Measurements from ENCODE around the gene TFEC. TPM values are rescaled to one million over a fixed set of nuclear protein-coding genes. Genes with fewer than 3 reads are reported as not detected.

Gene TFEC
- total RNA-seq, 1 donor: 0.36 TPM

DNA sequence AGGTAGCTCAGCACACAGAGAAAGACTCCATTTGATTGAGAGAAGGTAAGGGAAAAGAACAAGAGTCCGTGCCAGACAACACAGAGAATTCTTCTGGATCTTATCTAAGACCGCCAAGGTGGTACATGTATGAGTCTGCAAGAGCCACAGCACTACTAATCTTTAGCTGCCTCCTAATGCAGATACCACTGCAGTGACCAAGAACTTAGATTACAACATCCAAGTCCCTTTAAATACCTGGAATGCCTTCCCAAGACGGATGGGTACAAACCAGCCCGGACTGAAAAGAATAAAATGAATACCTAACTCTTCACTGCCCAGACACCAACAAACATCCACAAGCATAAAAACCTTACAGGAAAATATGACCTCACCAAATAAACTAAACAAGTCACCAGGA, 33.3 kb downstream of the TFEC start:
- TF ChIP-seq, protein P1, sequence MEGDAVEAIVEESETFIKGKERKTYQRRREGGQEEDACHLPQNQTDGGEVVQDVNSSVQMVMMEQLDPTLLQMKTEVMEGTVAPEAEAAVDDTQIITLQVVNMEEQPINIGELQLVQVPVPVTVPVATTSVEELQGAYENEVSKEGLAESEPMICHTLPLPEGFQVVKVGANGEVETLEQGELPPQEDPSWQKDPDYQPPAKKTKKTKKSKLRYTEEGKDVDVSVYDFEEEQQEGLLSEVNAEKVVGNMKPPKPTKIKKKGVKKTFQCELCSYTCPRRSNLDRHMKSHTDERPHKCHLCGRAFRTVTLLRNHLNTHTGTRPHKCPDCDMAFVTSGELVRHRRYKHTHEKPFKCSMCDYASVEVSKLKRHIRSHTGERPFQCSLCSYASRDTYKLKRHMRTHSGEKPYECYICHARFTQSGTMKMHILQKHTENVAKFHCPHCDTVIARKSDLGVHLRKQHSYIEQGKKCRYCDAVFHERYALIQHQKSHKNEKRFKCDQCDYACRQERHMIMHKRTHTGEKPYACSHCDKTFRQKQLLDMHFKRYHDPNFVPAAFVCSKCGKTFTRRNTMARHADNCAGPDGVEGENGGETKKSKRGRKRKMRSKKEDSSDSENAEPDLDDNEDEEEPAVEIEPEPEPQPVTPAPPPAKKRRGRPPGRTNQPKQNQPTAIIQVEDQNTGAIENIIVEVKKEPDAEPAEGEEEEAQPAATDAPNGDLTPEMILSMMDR (IDR thresholded peaks at IDR 0.05; ENCODE audit: extremely low read depth, low read depth, low read length): no peak
- Histone ChIP-seq H3K4me2 (ENCODE audit: insufficient read depth, low read length) (no peak overlapping the region), H3K79me2 (ENCODE audit: insufficient read depth, low read length) (no peaks in the 10 kb centered on the region), H3K4me1 (ENCODE audit: insufficient read depth, low read length) (no peaks in the 10 kb centered on the region), H3K27me3 (ENCODE audit: insufficient read depth, low read length) (no peaks in the 10 kb centered on the region), H2AFZ (ENCODE audit: low read length) (peak overlapping the region; percentile 33), H3K27ac (ENCODE audit: low read depth, low read length) (no peak overlapping the region), H4K20me1 (ENCODE audit: insufficient read depth, low read length) (no peaks in the 10 kb centered on the region), H3K9me3 (ENCODE audit: low read depth, low read length) (no peaks in the 10 kb centered on the region), H3K36me3 (ENCODE audit: insufficient read depth, low read length) (no peaks in the 10 kb centered on the region), H3K4me3 (ENCODE audit: insufficient read depth, low read length) (no peak overlapping the region)
- no peak for DNase-seq (ENCODE audit: insufficient read length, low spot score, missing footprints)

DNA sequence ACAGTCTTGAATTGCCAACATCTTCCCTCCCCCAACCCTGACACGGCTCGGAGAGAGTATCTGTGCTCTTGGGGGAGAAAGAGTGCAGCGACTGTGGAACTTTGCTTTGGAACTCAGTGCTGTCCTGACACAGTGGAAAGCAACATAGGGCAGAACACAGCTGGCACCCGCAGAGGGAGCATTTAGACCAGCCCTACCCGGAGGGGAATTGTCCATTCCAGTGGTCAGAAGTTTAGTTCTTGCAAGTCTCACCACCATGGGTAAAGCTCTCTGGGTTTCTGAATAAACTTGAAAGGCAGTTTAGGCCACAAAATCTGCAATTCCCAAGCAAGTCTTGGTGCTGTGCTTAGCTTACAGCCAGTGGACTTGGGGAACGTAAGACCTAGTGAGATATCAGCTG, 34.9 kb downstream of the TFEC start:
- Histone ChIP-seq H3K9me3 (ENCODE audit: low read depth, low read length) (no peaks in the 10 kb centered on the region), H3K36me3 (ENCODE audit: insufficient read depth, low read length) (no peaks in the 10 kb centered on the region), H3K4me2 (ENCODE audit: insufficient read depth, low read length) (no peak overlapping the region), H3K27me3 (ENCODE audit: insufficient read depth, low read length) (no peaks in the 10 kb centered on the region), H4K20me1 (ENCODE audit: insufficient read depth, low read length) (no peaks in the 10 kb centered on the region), H2AFZ (ENCODE audit: low read length) (no peak overlapping the region), H3K27ac (ENCODE audit: low read depth, low read length) (no peak overlapping the region), H3K4me1 (ENCODE audit: insufficient read depth, low read length) (no peaks in the 10 kb centered on the region), H3K79me2 (ENCODE audit: insufficient read depth, low read length) (no peaks in the 10 kb centered on the region), H3K4me3 (ENCODE audit: insufficient read depth, low read length) (no peak overlapping the region)
- TF ChIP-seq, protein P1 (IDR thresholded peaks at IDR 0.05; ENCODE audit: extremely low read depth, low read depth, low read length): no peak
- DNase-seq (ENCODE audit: insufficient read length, low spot score, missing footprints): no peak

DNA sequence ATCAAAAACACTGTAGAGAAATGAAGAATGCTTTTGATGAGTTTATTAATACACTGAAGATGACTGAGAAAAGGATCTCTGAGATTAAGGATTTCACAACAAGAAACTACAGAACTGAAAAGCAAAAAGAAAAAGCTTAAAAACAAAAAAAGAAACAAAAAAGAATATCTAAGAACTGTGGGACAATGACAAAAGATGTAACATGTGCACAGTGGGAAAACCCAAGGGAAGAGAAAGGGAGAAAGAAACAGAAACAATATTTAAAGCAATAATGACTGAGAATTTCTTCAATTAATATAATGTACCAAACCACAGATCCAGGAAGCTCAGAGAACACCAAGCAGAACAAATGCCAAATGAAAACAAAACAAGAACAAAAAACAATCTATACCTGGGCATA, 42.2 kb downstream of the TFEC start:
- Histone ChIP-seq H3K4me3 (ENCODE audit: insufficient read depth, low read length) (no peak overlapping the region), H4K20me1 (ENCODE audit: insufficient read depth, low read length) (no peaks in the 10 kb centered on the region), H2AFZ (ENCODE audit: low read length) (no peak overlapping the region), H3K4me2 (ENCODE audit: insufficient read depth, low read length) (no peak overlapping the region), H3K27me3 (ENCODE audit: insufficient read depth, low read length) (no peaks in the 10 kb centered on the region), H3K79me2 (ENCODE audit: insufficient read depth, low read length) (no peaks in the 10 kb centered on the region), H3K4me1 (ENCODE audit: insufficient read depth, low read length) (no peaks in the 10 kb centered on the region), H3K27ac (ENCODE audit: low read depth, low read length) (no peak overlapping the region), H3K36me3 (ENCODE audit: insufficient read depth, low read length) (no peaks in the 10 kb centered on the region), H3K9me3 (ENCODE audit: low read depth, low read length) (no peaks in the 10 kb centered on the region)
- no peak for DNase-seq (ENCODE audit: insufficient read length, low spot score, missing footprints)
- TF ChIP-seq, protein P1 (IDR thresholded peaks at IDR 0.05; ENCODE audit: extremely low read depth, low read depth, low read length): no peak

DNA sequence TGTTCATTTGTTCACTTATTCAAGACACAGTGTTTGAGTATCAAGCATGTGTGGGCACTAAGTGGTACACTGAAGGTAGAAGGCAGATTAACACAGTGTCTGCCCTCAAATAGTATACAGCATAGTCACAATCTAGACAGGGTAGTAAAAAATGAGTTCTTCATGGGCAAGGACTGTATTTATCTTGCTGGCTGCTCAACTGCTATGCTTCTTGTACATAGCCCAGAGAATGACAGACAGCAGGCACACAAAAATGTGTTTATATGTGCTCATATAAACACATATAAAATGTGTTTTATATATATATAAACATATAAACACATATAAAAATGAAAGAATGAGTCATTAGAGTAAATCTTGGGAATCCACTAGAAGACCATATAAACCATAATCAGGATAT, 43.1 kb downstream of the TFEC start:
- H3K4me3 ChIP-seq (ENCODE audit: insufficient read depth, low read length): no peak overlapping the region
- no peaks in the 10 kb centered on the region for H3K27me3 ChIP-seq (ENCODE audit: insufficient read depth, low read length)
- H4K20me1 ChIP-seq (ENCODE audit: insufficient read depth, low read length): no peaks in the 10 kb centered on the region
- H3K4me2 ChIP-seq (ENCODE audit: insufficient read depth, low read length): no peak overlapping the region
- no peaks in the 10 kb centered on the region for H3K36me3 ChIP-seq (ENCODE audit: insufficient read depth, low read length)
- H3K4me1 ChIP-seq (ENCODE audit: insufficient read depth, low read length): no peaks in the 10 kb centered on the region
- H3K79me2 ChIP-seq (ENCODE audit: insufficient read depth, low read length): no peaks in the 10 kb centered on the region
- TF ChIP-seq, protein P1 (IDR thresholded peaks at IDR 0.05; ENCODE audit: extremely low read depth, low read depth, low read length): no peak
- H3K9me3 ChIP-seq (ENCODE audit: low read depth, low read length): no peaks in the 10 kb centered on the region
- no peak overlapping the region for H2AFZ ChIP-seq (ENCODE audit: low read length)
- DNase-seq (ENCODE audit: insufficient read length, low spot score, missing footprints): no peak
- H3K27ac ChIP-seq (ENCODE audit: low read depth, low read length): no peak overlapping the region

All from osteoblast (primary cell).